Measurements from ENCODE around the gene ATG12. TPM values are rescaled to one million over a fixed set of nuclear protein-coding genes. Genes with fewer than 3 reads are reported as not detected.

The ATG12 gene
- total RNA-seq, 3 donors from 2014 or later = 46.0 to 63.0 (median 50.8) TPM

DNA sequence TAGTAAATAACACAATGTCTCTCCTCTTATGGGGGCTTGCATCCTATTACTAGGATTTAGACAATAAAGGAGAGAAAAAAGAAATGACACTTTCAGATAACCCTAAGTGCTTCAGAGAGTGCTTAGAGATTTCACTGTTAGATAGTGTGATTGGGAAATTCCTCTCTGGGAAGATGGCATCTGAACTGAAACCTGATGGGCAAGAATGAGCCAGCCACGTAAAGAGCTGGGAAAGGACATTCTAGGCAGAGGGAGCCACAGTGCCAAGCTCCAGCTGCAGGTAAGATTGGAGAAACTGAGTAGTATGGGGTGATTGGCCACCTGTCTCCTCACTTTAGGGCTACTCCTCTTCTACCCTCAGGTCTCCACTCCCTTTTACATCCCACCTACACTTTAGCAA lies 39.4 kb downstream of the ATG12 start:
- DNase-seq (ENCODE audit: low spot score in 2 of 2) = no peak
- TF ChIP-seq POLR2AphosphoS5 (IDR thresholded peaks at IDR 0.05) = no peak
- TF ChIP-seq, protein P1, sequence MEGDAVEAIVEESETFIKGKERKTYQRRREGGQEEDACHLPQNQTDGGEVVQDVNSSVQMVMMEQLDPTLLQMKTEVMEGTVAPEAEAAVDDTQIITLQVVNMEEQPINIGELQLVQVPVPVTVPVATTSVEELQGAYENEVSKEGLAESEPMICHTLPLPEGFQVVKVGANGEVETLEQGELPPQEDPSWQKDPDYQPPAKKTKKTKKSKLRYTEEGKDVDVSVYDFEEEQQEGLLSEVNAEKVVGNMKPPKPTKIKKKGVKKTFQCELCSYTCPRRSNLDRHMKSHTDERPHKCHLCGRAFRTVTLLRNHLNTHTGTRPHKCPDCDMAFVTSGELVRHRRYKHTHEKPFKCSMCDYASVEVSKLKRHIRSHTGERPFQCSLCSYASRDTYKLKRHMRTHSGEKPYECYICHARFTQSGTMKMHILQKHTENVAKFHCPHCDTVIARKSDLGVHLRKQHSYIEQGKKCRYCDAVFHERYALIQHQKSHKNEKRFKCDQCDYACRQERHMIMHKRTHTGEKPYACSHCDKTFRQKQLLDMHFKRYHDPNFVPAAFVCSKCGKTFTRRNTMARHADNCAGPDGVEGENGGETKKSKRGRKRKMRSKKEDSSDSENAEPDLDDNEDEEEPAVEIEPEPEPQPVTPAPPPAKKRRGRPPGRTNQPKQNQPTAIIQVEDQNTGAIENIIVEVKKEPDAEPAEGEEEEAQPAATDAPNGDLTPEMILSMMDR (IDR thresholded peaks at IDR 0.05) = no peak
- TF ChIP-seq POLR2A (IDR thresholded peaks at IDR 0.05) = no peak
- Histone ChIP-seq H3K27ac (no peak overlapping the region), H3K4me3 (no peak overlapping the region), H3K27me3 (no peaks in the 10 kb centered on the region), H3K36me3 (no peaks in the 10 kb centered on the region), H3K9me3 (no peaks in the 10 kb centered on the region), H3K4me1 (no peaks in the 10 kb centered on the region)
- intact Hi-C loops (cut with DNase I; ENCODE audit: low total_unique reads) = no loop called here

DNA sequence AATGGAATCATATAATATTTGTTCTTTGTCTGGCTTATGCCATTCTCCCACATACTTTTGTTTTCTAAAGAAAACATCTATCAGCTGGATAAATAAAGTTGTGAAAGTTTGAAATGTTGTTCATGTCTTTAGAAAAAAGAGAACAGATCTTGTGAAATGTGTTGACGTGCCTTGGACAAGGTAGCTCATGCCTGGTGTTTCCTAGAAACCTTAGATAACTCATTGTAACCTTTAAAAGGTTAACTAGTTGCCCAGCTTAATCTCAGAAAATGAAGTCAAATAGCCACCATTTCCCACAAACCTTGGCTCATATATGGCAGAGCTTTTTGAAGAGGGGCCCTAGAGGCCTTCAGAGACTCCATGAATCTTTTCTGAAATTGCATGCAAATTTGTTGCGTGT lies 40.2 kb downstream of the ATG12 start:
- intact Hi-C loops (cut with DNase I; ENCODE audit: low total_unique reads) = no loop called here
- Histone ChIP-seq H3K9me3 (no peaks in the 10 kb centered on the region), H3K27ac (no peak overlapping the region), H3K36me3 (no peaks in the 10 kb centered on the region), H3K27me3 (no peaks in the 10 kb centered on the region), H3K4me3 (no peak overlapping the region), H3K4me1 (no peaks in the 10 kb centered on the region)
- DNase-seq (ENCODE audit: low spot score in 2 of 2) = no peak
- TF ChIP-seq, protein P1 (IDR thresholded peaks at IDR 0.05) = no peak
- TF ChIP-seq POLR2A (IDR thresholded peaks at IDR 0.05) (no peak), POLR2AphosphoS5 (IDR thresholded peaks at IDR 0.05) (no peak)

DNA sequence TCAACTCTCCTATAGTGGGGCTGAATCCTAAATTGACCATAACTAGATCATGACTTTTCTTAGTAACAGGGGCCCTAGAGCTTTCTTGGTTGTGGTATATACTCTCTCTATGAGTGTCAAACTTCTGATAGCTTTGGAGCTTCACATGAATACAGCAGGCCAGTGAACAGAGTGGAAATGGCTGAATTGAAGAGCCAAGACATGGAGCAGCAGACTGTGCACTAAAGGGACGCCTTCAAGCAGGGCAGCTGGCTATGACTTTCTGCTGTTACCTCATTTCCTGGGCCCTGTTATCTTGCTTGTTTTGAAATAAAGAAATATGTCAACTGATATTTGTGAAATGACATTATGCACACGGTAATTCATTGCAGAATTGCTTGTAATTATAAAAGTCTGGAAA lies 41.3 kb downstream of the ATG12 start:
- Histone ChIP-seq H3K27me3 (no peaks in the 10 kb centered on the region), H3K36me3 (no peaks in the 10 kb centered on the region), H3K9me3 (no peaks in the 10 kb centered on the region), H3K4me1 (no peaks in the 10 kb centered on the region), H3K4me3 (no peak overlapping the region), H3K27ac (no peak overlapping the region)
- DNase-seq (ENCODE audit: low spot score in 2 of 2) = no peak
- intact Hi-C loops (cut with DNase I; ENCODE audit: low total_unique reads) = no loop called here
- TF ChIP-seq, protein P1 (IDR thresholded peaks at IDR 0.05) = no peak
- TF ChIP-seq POLR2A (IDR thresholded peaks at IDR 0.05) (no peak), POLR2AphosphoS5 (IDR thresholded peaks at IDR 0.05) (no peak)

DNA sequence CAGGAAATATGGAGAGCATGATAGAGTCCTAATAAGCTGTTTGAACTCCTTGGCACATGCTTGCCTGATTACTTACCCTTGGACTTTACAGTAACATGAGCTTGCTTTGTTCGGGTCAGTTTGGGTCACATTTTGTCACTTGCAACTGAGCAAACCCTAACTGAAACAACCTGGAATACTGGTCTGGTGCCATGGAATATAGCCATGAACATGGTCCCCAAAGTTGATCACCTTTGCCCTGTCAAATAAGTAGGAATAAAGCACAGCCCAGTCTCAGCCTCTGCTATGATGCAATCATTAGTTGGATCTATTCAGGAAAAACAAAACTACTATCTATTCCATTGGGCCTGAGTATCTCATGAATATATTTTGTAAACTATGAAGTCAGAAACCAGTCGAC lies 43.1 kb downstream of the ATG12 start:
- H3K27ac ChIP-seq = no peak overlapping the region
- intact Hi-C loops (cut with DNase I; ENCODE audit: low total_unique reads) = no loop called here

DNA sequence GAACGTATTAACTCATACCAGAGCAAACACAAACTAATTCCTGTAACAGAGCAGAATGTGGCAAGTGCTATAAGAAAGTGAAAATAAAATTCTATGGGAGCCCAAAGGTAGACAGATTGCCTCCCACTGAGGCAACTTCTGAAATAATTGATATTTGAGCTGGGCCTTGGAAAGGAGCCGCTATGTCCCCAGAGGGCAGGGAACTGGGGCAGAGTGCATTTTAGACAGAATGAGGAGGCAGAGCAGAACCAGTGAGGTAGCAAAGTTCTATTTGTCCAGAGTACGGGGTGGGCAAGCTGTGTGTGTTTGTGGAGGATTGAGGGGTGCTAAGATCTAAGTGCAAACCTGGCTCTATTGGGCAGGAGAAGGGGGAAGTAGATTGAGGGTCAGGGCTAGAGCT lies 44.7 kb downstream of the ATG12 start:
- Histone ChIP-seq H3K27ac (no peak overlapping the region), H3K36me3 (no peaks in the 10 kb centered on the region), H3K9me3 (no peaks in the 10 kb centered on the region), H3K27me3 (no peaks in the 10 kb centered on the region), H3K4me1 (no peaks in the 10 kb centered on the region), H3K4me3 (no peak overlapping the region)
- intact Hi-C loops (cut with DNase I; ENCODE audit: low total_unique reads) = no loop called here
- DNase-seq (ENCODE audit: low spot score in 2 of 2) = no peak
- no peak for TF ChIP-seq POLR2AphosphoS5 (IDR thresholded peaks at IDR 0.05)
- TF ChIP-seq POLR2A (IDR thresholded peaks at IDR 0.05) = no peak
- TF ChIP-seq, protein P1 (IDR thresholded peaks at IDR 0.05) = no peak

More for the DNA sequence above, 43.1 kb downstream of the ATG12 start:
- DNase-seq (ENCODE audit: low spot score in 2 of 2) = no peak
- Histone ChIP-seq H3K4me1 (no peaks in the 10 kb centered on the region), H3K4me3 (no peak overlapping the region), H3K36me3 (no peaks in the 10 kb centered on the region), H3K27me3 (no peaks in the 10 kb centered on the region), H3K9me3 (no peaks in the 10 kb centered on the region)
- TF ChIP-seq, protein P1 (IDR thresholded peaks at IDR 0.05) = no peak
- TF ChIP-seq POLR2AphosphoS5 (IDR thresholded peaks at IDR 0.05) (no peak), POLR2A (IDR thresholded peaks at IDR 0.05) (no peak)
